HepG2 (cell line): ENCODE results near the gene NEK3. TPM values are rescaled to one million over a fixed set of nuclear protein-coding genes. Genes with fewer than 3 reads are reported as not detected.

ENCODE experiments used
- CCDC6 ChIP-seq: sonication (generic); formaldehyde crosslinking; IDR thresholded peaks from 2 replicates; pipeline ENCODE4 v1.8.1; 2022; ENCODE audit warnings: mild to moderate bottlenecking, missing genetic modification reagents, moderate library complexity
- FOSL2 ChIP-seq: sonication (generic); formaldehyde crosslinking; IDR thresholded peaks from 2 replicates; pipeline ENCODE4 v1.4.0; 2020; ENCODE audit warnings: missing genetic modification reagents
- JARID2 ChIP-seq: sonication (generic); formaldehyde crosslinking; IDR thresholded peaks from 2 replicates; pipeline ENCODE4 v1.8.1; 2023; ENCODE audit warnings: missing genetic modification reagents, inconsistent platforms; ENCODE audit not compliant: insufficient replicate concordance
- JUNB ChIP-seq: sonication (generic); formaldehyde crosslinking; IDR thresholded peaks from 2 replicates; pipeline ENCODE4 v1.8.0; 2022; ENCODE audit warnings: missing genetic modification reagents, mild to moderate bottlenecking, borderline replicate concordance
- MXD4 ChIP-seq: IDR thresholded peaks from 2 replicates; pipeline ENCODE4 v1.6.1; 2016; ENCODE audit warnings: mild to moderate bottlenecking, missing biosample characterization, missing genetic modification reagents
- PHB2 ChIP-seq: fragments of 450-650 bp; IDR thresholded peaks from 2 replicates; pipeline ENCODE4 v1.6.1; 2018; ENCODE audit not compliant: partially characterized antibody
- REXO4 ChIP-seq: sonication (generic); formaldehyde crosslinking; IDR thresholded peaks from 2 replicates; pipeline ENCODE4 v1.8.0; 2022; ENCODE audit warnings: missing genetic modification reagents, mild to moderate bottlenecking, borderline replicate concordance
- RFXANK ChIP-seq: IDR thresholded peaks from 2 replicates; pipeline ENCODE4 v1.6.1; 2016
- SKIL ChIP-seq: sonication (generic); formaldehyde crosslinking; IDR thresholded peaks from 2 replicates; pipeline ENCODE4 v1.8.0; 2022; ENCODE audit warnings: missing genetic modification reagents, mild to moderate bottlenecking, moderate library complexity, borderline replicate concordance
- ZBTB10 ChIP-seq: sonication (generic); formaldehyde crosslinking; IDR thresholded peaks from 2 replicates; pipeline ENCODE4 v1.4.0; 2020; ENCODE audit warnings: missing genetic modification reagents, borderline replicate concordance
- ZHX1 ChIP-seq: sonication (generic); formaldehyde crosslinking; IDR thresholded peaks from 2 replicates; pipeline ENCODE4 v1.8.1; 2022; ENCODE audit warnings: low read depth, mild to moderate bottlenecking, missing genetic modification reagents
- ZNF768 ChIP-seq: sonication (generic); formaldehyde crosslinking; IDR thresholded peaks from 2 replicates; pipeline ENCODE4 v1.4.0; 2020; ENCODE audit warnings: missing genetic modification reagents
- ZNF891 ChIP-seq: sonication (generic); formaldehyde crosslinking; IDR thresholded peaks from 2 replicates; pipeline ENCODE4 v1.5.0; 2020; ENCODE audit warnings: mild to moderate bottlenecking, missing genetic modification reagents
- polyA plus RNA-seq, 8 experiments: library from polyadenylated mRNA; depleted of rRNA in 3 of 8; stranded (reverse) in 7 of 8; unstranded in 1 of 8; fragments of >200 nt; fragmentation: Illumina TruSeq in 4 of 8; extraction: Trizol in 4 of 8; gene quantifications; 2 replicates each; pipeline versions ENCODE4 v1.2.1 to v1.2.3, GENCODE V29; 2011 to 2016; ENCODE audit warnings: low read depth in 4 of 8, missing spikeins in 1 of 8, mixed read lengths in 1 of 8; ENCODE audit not compliant: insufficient read depth in 1 of 8
- total RNA-seq, 5 experiments: library from RNA; depleted of rRNA; stranded (reverse); fragments of >200 nt; fragmentation: Illumina TruSeq; extraction: Trizol; gene quantifications; 2 replicates each; pipeline ENCODE4 v1.2.3, GENCODE V29; 2016; ENCODE audit warnings: low read depth in 1 of 5
- TF ChIP-seq, protein P1 (sequence below): IDR thresholded peaks from 2 replicates; pipeline ENCODE4 v1.6.1; 2012; ENCODE audit warnings: low read length, improper control_type of control experiment
- TF ChIP-seq, protein P2 (sequence below): sonication (generic); formaldehyde crosslinking; IDR thresholded peaks from 2 replicates; pipeline ENCODE4 v1.4.0; 2020; ENCODE audit warnings: missing genetic modification reagents

NEK3 gene
- total and polyA plus RNA-seq, 2 of the 13 experiments (the other 11 are each of a cell fraction or from before 2014, with no cell fraction given), result 36.7 to 68.2 TPM

DNA sequence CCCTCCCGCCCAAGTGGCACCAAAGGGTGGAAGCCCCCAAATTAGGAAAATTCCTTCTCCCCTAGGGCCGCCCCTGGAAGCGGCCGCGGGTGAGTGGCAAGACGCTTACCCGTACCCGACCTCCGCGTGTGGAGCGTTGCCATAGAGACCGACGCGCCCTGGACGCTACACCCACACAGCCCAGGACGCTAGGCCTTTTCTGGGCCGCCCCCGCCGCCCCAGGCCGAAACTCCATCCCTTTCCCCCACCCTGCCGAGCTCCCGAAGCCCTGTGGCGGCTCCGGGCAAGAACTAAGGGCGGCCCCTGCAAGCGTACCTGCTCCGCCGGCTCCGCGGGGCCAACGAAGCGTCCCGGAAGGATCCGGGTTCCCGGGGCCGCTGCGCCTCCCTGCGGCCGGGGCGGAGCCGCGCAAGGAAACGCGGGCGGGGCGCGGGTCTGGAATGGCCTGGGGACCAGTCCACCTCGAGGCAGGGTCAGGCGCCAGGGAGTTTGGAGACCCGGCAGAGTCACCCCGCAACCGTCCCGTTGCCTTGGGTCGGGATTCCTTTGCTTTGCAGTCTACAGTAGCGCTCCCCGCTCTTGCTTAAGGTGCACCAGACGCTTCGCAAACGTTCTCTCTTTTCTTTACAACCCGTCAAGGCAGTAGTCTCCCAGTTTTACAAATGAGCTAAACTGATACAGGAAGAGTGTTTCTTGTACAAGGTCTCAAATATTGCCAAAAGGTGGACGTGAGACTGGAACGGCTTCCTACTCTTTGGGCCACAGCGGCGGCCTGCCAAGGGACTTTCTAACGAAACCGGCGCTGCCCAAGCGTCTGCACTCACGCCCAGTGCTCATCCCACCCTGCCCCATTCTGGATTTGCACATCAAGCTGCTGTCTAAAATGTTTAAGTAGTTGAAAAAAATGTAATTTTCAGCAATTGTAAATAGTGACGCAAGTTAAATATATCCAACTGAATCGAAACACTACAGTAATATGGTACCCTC is 30.4 kb downstream of the NEK3 start, which contains the start of gene NEK5 (continued):
- 0 out of 2 replicates have a peak, but pooled peaks have one; percentile 14 for TF ChIP-seq SKIL (CRISPR knock-in tag)
- TF ChIP-seq, protein P1, sequence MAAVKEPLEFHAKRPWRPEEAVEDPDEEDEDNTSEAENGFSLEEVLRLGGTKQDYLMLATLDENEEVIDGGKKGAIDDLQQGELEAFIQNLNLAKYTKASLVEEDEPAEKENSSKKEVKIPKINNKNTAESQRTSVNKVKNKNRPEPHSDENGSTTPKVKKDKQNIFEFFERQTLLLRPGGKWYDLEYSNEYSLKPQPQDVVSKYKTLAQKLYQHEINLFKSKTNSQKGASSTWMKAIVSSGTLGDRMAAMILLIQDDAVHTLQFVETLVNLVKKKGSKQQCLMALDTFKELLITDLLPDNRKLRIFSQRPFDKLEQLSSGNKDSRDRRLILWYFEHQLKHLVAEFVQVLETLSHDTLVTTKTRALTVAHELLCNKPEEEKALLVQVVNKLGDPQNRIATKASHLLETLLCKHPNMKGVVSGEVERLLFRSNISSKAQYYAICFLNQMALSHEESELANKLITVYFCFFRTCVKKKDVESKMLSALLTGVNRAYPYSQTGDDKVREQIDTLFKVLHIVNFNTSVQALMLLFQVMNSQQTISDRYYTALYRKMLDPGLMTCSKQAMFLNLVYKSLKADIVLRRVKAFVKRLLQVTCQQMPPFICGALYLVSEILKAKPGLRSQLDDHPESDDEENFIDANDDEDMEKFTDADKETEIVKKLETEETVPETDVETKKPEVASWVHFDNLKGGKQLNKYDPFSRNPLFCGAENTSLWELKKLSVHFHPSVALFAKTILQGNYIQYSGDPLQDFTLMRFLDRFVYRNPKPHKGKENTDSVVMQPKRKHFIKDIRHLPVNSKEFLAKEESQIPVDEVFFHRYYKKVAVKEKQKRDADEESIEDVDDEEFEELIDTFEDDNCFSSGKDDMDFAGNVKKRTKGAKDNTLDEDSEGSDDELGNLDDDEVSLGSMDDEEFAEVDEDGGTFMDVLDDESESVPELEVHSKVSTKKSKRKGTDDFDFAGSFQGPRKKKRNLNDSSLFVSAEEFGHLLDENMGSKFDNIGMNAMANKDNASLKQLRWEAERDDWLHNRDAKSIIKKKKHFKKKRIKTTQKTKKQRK, result no peak
- TF ChIP-seq CCDC6 (CRISPR knock-in tag), result no peak
- no peak for TF ChIP-seq ZBTB10 (CRISPR knock-in tag)
- TF ChIP-seq REXO4 (CRISPR knock-in tag), result no peak
- peak; percentile 77; the same call in 1 of the 2 replicates for TF ChIP-seq MXD4
- TF ChIP-seq ZNF768, result peak; percentile 64; the same call in 1 of the 2 replicates
- TF ChIP-seq JARID2 (CRISPR knock-in tag), result no peak
- peak; percentile 79; the same call in 1 of the 2 replicates for TF ChIP-seq ZNF891 (CRISPR knock-in tag)
- TF ChIP-seq, protein P2, sequence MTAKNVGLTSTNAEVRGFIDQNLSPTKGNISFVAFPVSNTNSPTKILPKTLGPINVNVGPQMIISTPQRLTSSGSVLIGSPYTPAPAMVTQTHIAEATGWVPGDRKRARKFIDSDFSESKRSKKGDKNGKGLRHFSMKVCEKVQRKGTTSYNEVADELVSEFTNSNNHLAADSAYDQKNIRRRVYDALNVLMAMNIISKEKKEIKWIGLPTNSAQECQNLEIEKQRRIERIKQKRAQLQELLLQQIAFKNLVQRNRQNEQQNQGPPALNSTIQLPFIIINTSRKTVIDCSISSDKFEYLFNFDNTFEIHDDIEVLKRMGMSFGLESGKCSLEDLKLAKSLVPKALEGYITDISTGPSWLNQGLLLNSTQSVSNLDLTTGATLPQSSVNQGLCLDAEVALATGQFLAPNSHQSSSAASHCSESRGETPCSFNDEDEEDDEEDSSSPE (CRISPR knock-in tag), result no peak; the same call in 1 of the 2 replicates
- no peak for TF ChIP-seq JUNB
- TF ChIP-seq RFXANK (CRISPR knock-in tag), result no peak
- 0 out of 2 replicates have a peak, but pooled peaks have one; percentile 29 for TF ChIP-seq FOSL2 (CRISPR knock-in tag)
- TF ChIP-seq PHB2, result no peak
- TF ChIP-seq ZHX1 (CRISPR knock-in tag), result no peak
